Osteoblast (primary cell): ENCODE measurements around the gene RHBDD1. TPM values are rescaled to one million over a fixed set of nuclear protein-coding genes. Genes with fewer than 3 reads are reported as not detected.

Source experiments
- DNase-seq: peaks from one replicate; pipeline ENCODE4 v3.0.0; 2011; ENCODE audit warnings: low spot score, mixed read lengths; ENCODE audit not compliant: insufficient read length; ENCODE audit errors: missing footprints
- H2AFZ ChIP-seq: 2 replicates; pipeline ENCODE4 v1.6.0; 2011; ENCODE audit warnings: mild to moderate bottlenecking, low read length
- H3K27ac ChIP-seq: 2 replicates; pipeline ENCODE4 v1.5.1; 2011; ENCODE audit warnings: mild to moderate bottlenecking, low read depth, low read length, moderate library complexity
- H3K27me3 ChIP-seq: 2 replicates; pipeline ENCODE4 v1.6.0; 2012; ENCODE audit warnings: mild to moderate bottlenecking, control low read depth, inconsistent platforms, low read length, moderate library complexity; ENCODE audit not compliant: insufficient read depth
- H3K36me3 ChIP-seq: 2 replicates; pipeline ENCODE4 v1.5.1; 2011; ENCODE audit warnings: mild to moderate bottlenecking, low read length, control low read depth, moderate library complexity; ENCODE audit not compliant: insufficient read depth
- H3K4me1 ChIP-seq: 2 replicates; pipeline ENCODE4 v1.5.1; 2011; ENCODE audit warnings: mild to moderate bottlenecking, low read length, control low read depth, moderate library complexity; ENCODE audit not compliant: insufficient read depth
- H3K4me2 ChIP-seq: 2 replicates; pipeline ENCODE4 v1.6.0; 2011; ENCODE audit warnings: mild to moderate bottlenecking, low read length; ENCODE audit not compliant: insufficient read depth
- H3K4me3 ChIP-seq: fragments of 200-600 bp; sonication (generic); 3 replicates; pipeline ENCODE4 v1.5.1; 2012; ENCODE audit warnings: mild to moderate bottlenecking, low read length, inconsistent platforms; ENCODE audit not compliant: insufficient read depth
- H3K79me2 ChIP-seq: 2 replicates; pipeline ENCODE4 v1.6.0; 2012; ENCODE audit warnings: mild to moderate bottlenecking, low read length, control low read depth, inconsistent platforms; ENCODE audit not compliant: insufficient read depth
- H3K9me3 ChIP-seq: 2 replicates; pipeline ENCODE4 v1.5.1; 2011; ENCODE audit warnings: low read depth, low read length, control low read depth
- H4K20me1 ChIP-seq: 2 replicates; pipeline ENCODE4 v1.6.0; 2012; ENCODE audit warnings: mild to moderate bottlenecking, low read length, control low read depth; ENCODE audit not compliant: insufficient read depth
- total RNA-seq: library from RNA; depleted of rRNA; stranded (reverse); fragments of >200 nt; gene quantifications from 2 replicates; pipeline ENCODE4 v1.2.3, GENCODE V29; 2012
- TF ChIP-seq, protein P1 (sequence below): IDR thresholded peaks from 2 replicates; pipeline ENCODE4 v1.5.1; 2011; ENCODE audit warnings: mild to moderate bottlenecking, low read depth, low read length, moderate library complexity; ENCODE audit errors: extremely low read depth

The RHBDD1 gene
- total RNA-seq, 1 donor: 25.3 TPM

DNA sequence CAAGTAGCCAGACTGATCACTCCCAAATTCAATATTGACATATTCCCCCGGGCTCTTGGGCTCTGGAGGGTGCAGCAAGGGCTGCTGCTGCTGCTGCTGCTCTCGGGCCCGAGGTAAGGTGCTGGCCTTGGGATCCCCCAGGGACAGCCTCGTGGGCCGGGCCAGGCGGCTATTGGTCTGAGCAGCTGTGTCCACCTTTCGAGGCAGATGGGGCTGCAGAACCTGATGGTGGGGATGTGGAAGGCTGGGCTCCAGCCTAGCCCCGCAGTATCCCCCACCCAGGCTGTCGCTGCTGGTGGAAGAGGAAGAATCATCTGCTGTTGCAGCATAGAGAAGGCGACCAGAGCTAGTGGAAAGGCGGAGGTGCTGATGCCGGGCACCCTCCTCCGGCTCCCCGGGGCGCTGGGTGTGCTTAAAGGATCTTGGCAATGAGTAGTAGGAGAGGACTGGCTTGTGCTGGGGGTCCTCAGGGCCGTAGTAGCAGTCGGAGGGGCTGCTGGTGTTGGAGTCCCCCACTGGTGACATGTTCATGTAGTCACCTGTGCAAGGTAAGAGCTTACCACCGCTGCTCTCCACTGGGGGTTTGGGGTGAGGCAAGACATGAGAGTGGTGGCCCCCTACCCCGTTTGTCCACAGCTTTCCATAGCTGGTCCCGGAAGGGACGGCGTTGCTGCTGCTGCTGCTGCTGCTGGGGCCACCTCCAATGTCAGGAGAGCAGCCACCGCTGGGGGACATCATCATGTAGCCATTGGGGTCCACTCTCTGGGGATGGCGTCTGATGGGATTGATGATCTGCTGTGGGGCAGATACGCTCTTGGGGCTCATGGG is 39.6 kb upstream of the RHBDD1 start:
- Histone ChIP-seq H2AFZ (peak overlapping the region; percentile 35), H3K79me2 (peaks cover 80% of the 10 kb centered on the region), H3K27ac (peak overlapping the region; percentile 93), H3K4me3 (peak overlapping the region; percentile 93), H3K4me2 (peak overlapping the region; percentile 83), H4K20me1 (peaks cover 23% of the 10 kb centered on the region), H3K27me3 (no peaks in the 10 kb centered on the region), H3K4me1 (peaks cover 37% of the 10 kb centered on the region), H3K9me3 (no peaks in the 10 kb centered on the region), H3K36me3 (peaks cover 31% of the 10 kb centered on the region)
- peak; percentile 91 for DNase-seq
- TF ChIP-seq, protein P1, sequence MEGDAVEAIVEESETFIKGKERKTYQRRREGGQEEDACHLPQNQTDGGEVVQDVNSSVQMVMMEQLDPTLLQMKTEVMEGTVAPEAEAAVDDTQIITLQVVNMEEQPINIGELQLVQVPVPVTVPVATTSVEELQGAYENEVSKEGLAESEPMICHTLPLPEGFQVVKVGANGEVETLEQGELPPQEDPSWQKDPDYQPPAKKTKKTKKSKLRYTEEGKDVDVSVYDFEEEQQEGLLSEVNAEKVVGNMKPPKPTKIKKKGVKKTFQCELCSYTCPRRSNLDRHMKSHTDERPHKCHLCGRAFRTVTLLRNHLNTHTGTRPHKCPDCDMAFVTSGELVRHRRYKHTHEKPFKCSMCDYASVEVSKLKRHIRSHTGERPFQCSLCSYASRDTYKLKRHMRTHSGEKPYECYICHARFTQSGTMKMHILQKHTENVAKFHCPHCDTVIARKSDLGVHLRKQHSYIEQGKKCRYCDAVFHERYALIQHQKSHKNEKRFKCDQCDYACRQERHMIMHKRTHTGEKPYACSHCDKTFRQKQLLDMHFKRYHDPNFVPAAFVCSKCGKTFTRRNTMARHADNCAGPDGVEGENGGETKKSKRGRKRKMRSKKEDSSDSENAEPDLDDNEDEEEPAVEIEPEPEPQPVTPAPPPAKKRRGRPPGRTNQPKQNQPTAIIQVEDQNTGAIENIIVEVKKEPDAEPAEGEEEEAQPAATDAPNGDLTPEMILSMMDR: no peak

DNA sequence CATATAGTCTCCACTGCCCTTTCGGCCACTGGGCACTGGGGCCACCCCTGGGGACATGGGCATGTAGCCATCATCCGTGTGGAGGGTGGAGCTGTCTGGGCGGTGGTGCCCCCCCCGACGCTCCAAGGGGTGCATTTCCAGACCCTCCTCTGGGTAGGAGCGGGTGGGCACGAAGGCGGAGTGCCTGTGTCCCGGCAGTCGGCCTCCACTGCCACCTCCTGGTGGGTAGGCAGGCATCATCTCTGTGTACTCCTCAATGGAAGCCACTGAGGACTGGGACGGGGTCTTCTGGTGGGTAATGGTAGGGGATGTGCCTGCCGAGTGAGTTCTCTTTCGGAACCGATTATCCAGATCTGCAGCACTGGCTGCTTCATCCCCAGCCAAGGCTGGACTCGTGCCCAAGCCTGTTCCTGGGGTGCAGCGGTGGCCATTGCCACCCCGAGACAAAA is 39.0 kb upstream of the RHBDD1 start:
- H3K27me3 ChIP-seq: no peaks in the 10 kb centered on the region
- peak overlapping the region; percentile 83 for H3K4me2 ChIP-seq
- peak overlapping the region; percentile 93 for H3K4me3 ChIP-seq
- no peaks in the 10 kb centered on the region for H3K9me3 ChIP-seq
- peak; percentile 97 for DNase-seq
- peaks cover 43% of the 10 kb centered on the region for H3K4me1 ChIP-seq
- H3K79me2 ChIP-seq: peaks cover 75% of the 10 kb centered on the region
- H2AFZ ChIP-seq: peak overlapping the region; percentile 76
- H3K36me3 ChIP-seq: peaks cover 31% of the 10 kb centered on the region
- H4K20me1 ChIP-seq: peaks cover 23% of the 10 kb centered on the region
- H3K27ac ChIP-seq: peak overlapping the region; percentile 93
- TF ChIP-seq, protein P1: peak; percentile 70

DNA sequence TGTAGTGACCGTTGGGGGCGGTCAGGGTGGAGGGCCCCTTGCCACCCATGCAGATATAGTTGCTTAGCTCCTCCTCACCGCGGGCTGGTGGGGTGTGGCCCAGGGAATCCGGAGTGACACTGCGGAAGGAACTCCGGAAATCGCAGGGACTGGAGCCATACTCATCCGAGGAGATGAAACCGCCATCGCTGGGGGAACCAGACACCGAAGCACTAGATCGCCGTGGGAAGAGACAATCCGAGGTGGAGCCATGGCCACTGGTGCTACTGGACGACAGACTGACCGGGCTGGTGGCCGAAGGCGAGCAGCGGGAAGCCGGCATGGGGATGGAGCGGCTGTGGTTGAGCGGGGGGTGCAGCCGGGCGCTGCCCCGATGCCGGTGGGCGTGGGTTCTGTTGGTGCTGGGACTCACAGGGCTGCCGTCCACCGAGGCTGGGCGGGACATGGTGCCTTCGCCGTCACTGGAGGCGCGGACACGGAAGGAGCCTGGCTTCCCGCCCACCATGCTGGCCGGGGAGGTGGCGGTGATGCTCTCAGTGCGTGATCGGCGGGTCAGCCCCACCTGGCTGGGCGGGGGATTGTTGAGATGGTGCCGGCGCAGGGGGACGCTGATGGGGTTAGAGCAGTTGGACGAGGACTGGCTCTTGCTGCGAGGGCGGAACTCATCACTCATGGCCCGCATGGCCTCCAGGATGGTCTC is 38.4 kb upstream of the RHBDD1 start:
- H4K20me1 ChIP-seq: peaks cover 23% of the 10 kb centered on the region
- H3K27ac ChIP-seq: peak overlapping the region; percentile 93
- TF ChIP-seq, protein P1: no peak
- H3K4me2 ChIP-seq: peak overlapping the region; percentile 83
- peak; percentile 96 for DNase-seq
- peaks cover 31% of the 10 kb centered on the region for H3K36me3 ChIP-seq
- H2AFZ ChIP-seq: peak overlapping the region; percentile 76
- peaks cover 44% of the 10 kb centered on the region for H3K4me1 ChIP-seq
- peaks cover 69% of the 10 kb centered on the region for H3K79me2 ChIP-seq
- H3K4me3 ChIP-seq: peak overlapping the region; percentile 93
- H3K9me3 ChIP-seq: no peaks in the 10 kb centered on the region
- H3K27me3 ChIP-seq: no peaks in the 10 kb centered on the region

GRCh38 chr2:226797989-226798421 is 37.8 kb upstream of the RHBDD1 start:
- peak overlapping the region; percentile 83 for H3K4me2 ChIP-seq
- no peaks in the 10 kb centered on the region for H3K27me3 ChIP-seq
- H3K79me2 ChIP-seq: peaks cover 63% of the 10 kb centered on the region
- peaks cover 31% of the 10 kb centered on the region for H3K36me3 ChIP-seq
- DNase-seq: peak; percentile 91
- peaks cover 23% of the 10 kb centered on the region for H4K20me1 ChIP-seq
- H3K4me3 ChIP-seq: peak overlapping the region; percentile 93
- no peaks in the 10 kb centered on the region for H3K9me3 ChIP-seq
- peaks cover 40% of the 10 kb centered on the region for H3K4me1 ChIP-seq
- H3K27ac ChIP-seq: peak overlapping the region; percentile 93
- peak overlapping the region; percentile 46 for H2AFZ ChIP-seq
- TF ChIP-seq, protein P1: no peak
